NCI-H82 (cell line): ENCODE measurements around the gene KRTAP10-1.

Experiments used
- DNase-seq: peaks from one replicate; lab custom pipeline; 2025; lab: John Stamatoyannopoulos, UW

Gene KRTAP10-1

GRCh38 chr21:44502171-44502958 lies 37.6 kb downstream of the KRTAP10-1 start:
- DNase-seq = no peak

DNA sequence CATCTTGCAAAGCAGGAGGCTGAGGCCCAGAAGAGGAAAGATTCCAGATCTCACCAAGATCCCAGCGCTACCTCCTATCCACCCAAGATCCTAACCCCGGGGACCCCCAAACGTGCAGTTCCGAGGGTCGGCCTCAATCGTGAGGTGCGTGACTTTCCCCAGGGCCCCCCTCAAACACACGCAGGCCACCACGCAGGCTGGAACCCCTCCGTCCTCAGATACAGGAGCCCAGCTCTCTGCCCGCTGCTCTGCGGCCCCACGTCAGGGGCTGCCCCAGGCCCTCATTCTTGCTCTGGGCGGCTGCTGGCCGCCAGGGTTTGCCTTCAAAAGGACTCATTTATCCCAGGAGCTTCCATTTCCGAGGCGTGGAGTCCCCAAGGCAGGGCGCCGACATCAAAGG lies 39.9 kb downstream of the KRTAP10-1 start:
- DNase-seq = no peak

DNA sequence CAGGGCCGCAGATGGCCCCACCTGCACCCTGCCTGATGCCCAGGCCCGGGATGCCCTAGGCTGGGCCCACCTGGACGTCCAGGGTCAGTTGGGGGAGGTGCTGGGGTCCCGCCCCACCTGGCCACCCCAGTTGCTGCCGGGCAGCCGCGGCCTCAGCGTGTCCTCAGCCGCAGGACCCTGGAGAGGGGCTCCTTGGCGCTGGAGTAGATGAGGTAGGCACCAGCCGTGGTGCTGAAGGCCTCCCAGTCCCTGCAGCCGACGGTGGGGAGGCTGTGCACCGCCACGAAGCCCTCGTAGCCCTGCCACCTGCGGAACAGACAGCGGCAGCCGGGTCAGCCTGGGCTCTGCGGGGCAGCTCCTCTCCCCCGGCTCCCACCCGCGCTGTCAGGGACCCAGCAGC lies 40.4 kb downstream of the KRTAP10-1 start:
- no peak for DNase-seq

DNA sequence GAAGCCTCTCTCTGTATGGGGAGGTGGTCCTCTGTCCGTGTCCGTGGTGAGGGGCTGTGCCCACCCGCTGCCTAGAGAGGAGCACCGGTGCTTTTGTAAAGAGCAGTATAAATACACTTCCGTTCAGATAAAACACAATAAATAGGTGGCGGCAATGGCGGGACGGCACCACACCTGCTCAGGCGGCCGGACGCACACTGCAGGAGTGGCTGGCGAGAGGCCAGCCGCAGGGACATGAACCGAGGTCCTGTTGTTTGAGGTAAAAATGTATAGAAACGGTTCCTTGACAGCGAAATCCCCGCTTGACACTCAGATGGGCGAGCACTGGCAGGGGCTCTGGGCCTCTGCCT lies 40.8 kb downstream of the KRTAP10-1 start:
- DNase-seq = no peak

DNA sequence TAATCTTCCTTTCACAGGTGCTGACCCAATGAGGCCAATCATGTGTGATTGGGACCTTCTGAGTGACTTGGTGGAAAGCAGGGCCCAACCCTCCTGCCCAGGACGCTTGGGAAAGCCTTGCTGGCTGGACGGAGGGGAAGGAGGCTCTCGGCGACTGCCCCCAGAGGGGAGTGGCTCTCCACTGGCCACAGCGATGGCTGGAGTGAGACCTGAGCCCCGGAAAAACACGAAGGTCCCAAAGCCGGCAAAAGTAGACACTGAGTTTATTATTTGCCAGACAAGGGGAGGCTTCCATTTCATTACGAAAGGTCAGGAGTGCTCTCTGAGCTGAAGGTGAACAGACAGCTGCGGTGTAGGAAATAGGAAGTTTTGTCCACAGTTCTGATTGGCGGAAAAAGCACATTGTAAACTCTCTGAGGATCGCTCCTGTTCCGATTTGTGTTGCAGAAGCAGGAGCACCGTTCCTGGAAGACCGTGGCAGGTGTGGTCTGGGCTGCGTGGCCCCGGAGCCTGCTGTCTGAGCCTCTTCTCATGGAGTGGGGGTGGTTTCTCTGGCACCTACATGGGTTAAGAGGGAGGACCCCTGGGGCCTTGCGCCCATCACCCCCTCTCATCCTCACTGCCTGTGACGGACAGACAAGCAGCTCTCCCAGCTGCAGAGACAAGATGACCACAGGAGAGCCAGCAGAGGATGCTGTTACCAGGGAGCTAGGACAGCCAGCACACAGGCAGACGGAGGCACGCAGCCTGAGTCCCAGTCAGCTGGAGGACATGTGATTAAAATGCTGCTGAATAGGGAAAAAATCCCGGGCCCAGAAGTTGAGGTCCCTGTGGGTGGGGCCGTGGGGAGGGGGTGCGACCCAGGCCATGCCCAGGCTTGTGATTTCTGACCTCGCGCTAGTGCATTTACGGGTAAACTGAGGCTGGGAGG lies 41.5 kb downstream of the KRTAP10-1 start:
- DNase-seq = no peak

DNA sequence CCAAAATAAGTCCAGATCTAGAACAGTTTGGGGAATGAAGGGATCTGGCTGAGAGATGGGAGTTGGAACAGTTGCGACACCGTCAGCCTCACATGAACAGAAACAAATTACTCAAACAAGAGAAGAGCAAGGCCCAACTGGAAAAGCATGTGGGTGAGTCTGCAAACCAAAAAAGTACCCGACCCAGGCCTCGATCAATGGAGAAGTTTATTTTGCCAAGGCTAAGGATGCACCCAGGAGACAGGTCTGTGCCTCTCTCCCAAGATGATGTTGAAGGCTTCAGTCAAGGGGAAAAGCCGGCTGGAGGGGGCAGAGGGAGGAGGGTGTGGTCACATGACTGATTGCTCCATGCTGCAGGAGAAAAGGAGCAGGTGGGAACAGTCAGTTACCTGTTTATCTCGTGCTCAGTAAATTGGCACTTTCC lies 42.3 kb downstream of the KRTAP10-1 start:
- no peak for DNase-seq

GRCh38 chr21:44496564-44497550 lies 43.1 kb downstream of the KRTAP10-1 start:
- DNase-seq = no peak

DNA sequence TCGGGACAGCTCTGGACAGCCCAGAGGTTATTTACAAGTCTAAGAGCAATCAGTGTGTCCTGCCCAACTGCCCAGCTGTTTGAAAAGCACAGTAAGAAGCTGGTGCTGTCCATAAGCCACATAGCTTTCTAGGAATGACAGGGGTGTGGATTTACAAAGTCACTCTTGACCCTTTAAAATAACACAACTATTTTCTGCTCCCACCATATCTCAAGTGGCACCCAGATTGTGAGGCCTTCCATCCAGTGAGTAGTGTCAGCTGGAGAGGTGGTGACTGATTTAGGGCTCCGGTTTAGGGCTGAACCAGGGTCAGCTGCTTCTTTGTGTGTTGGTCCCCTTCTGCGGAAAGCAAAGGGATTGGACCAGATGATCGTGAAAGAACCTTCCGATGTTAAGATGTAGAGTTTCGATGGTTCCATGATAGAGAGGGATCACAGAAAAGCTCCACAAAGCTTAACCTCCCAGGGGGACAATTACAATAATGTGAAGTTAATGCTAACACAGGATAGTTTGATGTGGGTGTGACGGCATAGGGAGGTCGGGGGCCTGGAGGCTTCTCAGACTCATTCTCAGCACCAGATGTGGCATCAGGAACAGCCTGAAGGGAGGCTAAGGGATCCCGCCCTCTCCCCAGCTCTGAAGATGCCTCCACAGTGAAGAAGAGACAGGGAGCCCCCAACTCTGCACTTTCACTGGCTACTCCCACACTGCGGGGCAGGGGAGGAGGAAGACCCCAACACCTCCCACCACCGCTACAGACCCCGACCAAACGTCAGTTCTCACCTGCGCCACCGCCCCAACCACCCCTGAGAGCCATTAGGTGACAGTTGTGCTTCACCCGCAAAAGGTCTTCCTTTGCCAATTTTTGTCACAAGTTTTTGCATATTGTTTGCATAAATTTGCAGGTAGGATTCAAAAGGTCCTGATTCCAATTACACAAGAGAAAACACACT lies 44.1 kb downstream of the KRTAP10-1 start:
- DNase-seq = no peak

DNA sequence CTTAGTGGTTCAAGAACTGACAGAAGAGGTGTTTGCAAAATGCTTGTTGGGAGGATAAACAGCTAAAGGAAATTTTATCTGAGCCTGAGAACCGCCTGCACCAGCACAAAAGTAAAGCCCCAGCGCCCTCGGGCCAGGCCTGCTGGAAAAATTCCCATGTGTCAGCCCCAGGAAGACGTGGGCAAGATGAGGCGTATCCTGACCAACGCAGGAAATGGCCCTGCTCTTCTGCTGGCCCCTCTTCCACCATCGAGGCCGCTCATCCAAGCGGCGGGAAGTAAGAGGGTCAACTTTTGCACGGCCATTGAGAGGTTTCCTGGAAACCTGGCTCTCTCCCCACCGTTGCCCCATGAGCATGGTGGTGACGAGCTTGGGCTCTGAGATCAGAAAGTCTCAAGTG lies 45.0 kb downstream of the KRTAP10-1 start:
- DNase-seq = no peak

- no peak for DNase-seq
Observed at GRCh38 chr21:44494418-44494817, 45.6 kb downstream of the KRTAP10-1 start.

DNA sequence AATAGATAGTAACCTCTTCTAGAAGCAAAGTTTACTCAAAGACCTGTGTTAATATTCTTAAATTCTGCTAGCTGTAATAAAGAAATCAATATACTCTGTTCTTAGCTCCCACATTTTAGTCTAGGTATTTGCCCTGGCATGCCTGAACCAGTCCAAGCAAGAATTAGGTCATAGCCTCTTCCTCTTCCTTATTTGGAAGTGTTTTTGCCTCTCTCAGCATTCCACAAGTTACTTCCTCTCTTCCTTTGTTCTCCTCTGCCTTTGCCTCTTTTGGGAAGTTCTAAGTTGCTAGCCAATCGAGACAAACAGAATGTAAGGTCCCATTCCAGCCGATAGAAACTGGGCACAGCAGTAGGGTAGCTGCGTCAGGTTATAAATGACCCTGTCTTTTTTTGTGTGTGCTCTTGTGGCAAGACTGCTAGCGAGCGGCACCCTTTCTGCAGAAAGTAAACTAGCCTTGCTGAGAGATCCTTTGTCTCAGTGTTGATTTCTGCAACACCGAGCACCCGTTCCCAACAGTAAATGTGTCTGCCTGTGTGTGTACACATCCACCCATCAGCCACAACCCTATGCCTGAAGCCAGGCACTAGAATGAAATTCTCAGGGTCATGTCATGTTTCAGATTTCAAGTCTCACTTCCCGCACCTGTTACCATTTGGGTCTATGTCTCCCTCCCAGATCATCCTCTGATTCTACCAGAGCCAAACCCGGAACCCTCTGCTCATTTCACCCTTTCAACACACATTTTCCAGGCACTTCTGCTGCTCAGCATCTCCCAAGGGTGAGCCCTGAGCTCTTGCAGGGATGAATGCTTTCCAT lies 47.2 kb downstream of the KRTAP10-1 start:
- no peak for DNase-seq

DNA sequence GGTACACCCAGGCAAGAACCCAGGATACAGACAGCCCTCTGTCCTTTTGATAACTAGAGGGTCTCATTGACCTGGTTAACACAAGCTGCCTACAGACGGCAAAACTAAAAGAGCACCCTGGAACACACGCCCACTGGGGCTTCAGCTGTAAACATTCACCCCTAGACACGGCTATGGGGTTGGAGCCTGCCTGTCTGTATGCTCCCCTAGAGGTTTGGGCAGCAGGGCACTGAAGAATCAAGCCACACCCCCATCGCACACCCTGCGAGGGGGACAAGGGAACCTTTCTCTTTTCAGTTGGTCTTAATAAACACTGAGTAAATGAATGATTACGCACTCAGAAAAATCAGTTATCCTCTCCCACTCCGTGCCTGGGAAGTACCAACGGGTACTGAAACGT lies 49.2 kb downstream of the KRTAP10-1 start:
- DNase-seq = no peak

GRCh38 chr21:44490405-44490804 lies 49.6 kb downstream of the KRTAP10-1 start:
- DNase-seq = no peak

DNA sequence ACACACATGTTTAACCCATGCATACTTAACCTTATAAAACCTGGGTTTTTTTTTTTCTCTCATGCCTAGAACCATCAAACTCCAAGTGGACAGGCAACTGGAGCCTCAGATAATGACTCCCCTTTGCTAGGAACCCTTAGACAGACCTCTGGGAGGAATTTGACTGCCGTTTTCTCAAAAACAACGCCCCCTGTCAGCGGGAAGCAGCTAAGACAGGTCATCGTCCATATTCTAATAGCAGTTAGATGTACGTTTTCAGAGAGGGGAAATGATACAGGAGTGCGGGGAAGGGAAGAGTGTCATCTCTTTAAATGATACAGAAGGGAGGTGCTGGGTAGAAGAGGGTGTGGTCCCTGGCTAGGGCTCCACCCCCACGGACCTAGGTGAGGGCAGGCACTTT lies 50.0 kb downstream of the KRTAP10-1 start:
- peak; percentile 13 for DNase-seq
